GM18517 (cell line): ENCODE measurements around the gene DIP2C.
"Not testable (repeated sequence)": the region's sequence is repeated elsewhere in the genome, so short reads cannot be mapped to it uniquely, and the experiment has no call there.

Source experiments
- ATAC-seq: cut with Tn5 transposase; IDR thresholded peaks from one replicate; pipeline ENCODE4 v1.9.1; 2021; ENCODE audit warnings: mild to moderate bottlenecking, moderate library complexity; ENCODE audit not compliant: unreplicated experiment

Gene DIP2C

DNA sequence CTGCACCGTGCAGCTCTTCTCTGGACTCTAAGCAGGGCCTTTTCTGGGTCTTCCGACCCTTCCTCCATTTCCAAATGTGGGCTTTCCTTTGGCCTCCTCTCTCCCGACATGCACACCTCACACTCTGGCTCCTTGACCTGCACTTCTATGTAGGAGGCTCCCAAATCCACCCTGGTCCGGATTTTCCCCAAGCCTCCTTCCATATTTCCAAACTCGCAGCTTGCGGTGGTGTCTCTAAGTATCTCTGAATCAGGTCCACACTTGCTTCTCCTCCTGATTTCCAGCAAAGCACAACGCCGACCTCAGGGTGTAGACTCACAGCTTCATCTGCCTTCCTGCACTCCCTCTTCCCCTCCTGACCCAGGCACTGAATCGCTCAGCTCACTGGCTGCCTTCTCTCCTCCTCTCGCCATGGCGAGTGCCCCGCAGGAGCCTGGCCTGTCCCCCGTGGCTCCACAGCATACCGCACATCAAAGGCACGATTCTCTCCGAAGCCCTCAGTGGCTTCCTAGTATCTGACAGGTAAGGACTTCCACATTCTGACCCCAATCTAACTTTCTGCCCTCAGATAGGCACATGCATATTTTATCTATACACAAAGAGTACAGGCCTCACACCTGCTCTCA, 27.8 kb downstream of the DIP2C start:
- no peak for ATAC-seq

- no peak for ATAC-seq
These were observed 28.4 kb downstream of the DIP2C start for GRCh38 chr10:660970-661596.

DNA sequence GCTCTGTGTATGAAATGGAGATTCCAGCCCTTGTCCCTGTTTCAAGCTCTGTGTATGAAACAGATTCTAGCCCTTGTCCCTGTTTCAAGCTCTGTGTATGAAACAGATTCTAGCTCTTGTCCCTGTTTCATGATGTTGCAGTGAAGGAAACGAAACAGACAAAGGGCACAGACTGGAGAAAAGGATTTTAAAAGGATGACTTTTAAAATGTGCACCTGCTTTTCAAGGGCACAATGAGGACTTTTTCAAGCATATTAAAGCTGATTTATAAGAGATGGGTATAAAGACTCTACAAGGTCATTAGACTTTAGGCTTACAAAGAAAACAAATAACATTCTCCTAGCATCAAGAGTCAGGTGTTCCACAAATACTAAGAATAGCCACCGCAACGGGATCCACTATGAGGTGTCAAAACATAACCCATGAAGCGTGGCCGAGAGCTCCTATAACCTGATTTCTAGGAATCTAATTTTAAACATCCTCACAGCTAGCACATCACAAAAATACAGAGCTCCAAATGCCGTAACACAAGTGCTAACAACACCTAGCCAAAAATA, 29.0 kb downstream of the DIP2C start:
- no peak for ATAC-seq

DNA sequence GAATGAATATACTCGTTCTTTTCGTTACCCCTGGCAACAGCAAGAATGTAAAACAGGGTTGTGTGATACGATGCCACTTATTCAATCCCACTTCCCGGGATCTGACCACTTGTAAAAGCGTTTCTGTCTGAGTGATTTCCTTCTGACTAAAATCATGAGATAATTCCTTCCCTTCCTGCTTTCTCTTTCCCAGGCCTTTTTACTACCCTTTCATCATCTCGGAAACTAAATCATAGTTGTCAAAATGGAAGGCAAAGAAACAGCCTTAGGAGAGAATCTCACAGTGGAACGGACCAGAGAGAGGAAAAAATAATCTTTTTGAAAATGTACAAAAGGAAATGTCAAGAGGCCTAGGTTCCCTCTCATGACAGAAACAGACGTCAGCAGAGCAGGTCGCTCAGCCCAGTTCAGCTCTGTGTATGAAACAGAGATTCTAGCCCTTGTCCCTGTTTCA, 29.8 kb downstream of the DIP2C start:
- ATAC-seq: no peak

- not testable (repeated sequence) for ATAC-seq
These were observed 31.6 kb downstream of the DIP2C start for GRCh38 chr10:657816-658350.

GRCh38 chr10:656883-657282, 32.6 kb downstream of the DIP2C start:
- ATAC-seq: no peak

DNA sequence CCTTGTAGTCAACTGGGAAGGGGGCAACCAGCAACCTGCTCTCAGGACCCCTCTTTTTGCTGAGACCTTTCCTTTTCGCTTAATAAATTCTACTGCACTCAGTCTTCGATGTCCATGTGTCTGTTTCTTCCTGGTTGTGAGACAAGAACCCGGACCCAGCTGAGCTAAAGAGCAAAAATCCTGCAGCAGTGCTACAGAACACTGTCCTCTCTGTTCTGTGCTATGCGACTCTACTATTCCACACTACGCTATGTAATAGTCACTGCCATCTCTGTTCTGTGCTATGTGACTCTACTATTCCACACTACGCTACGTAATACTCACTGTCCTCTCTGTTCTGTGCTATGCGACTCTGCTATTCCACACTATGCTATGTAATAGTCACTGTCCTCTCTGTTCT, 34.3 kb downstream of the DIP2C start:
- no peak for ATAC-seq

- no peak for ATAC-seq
These were observed 34.8 kb downstream of the DIP2C start for GRCh38 chr10:654647-654996.

DNA sequence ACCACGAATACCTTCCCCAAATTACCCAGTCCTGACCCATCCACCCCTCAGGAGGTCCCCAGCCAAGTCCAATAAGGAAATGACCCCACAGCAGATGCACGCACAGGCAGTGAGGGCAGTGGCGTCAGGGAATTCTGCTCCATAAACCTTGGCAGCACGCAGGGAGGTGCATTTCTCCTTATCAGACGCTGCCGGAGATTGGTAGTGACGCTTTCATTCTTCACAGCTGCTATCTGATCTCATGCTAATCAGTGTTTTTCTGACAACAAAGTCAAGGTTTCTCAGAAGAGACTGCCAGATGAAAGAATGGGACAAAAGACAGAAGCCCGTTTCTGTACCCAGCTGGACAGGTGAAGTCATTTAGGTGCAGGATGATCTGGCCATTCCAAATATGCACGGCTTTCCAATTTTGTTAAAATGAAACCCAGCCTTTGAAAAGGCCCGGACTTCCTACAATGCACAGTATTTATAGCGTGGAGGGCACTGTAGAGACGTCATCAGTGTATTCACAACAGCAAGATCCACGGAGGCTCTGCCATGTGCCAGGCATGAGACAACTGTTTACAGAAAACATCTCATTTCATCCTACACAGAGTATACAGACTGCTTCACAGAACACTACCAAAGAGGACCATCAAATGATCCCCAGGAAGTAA, 35.3 kb downstream of the DIP2C start:
- ATAC-seq: no peak

- ATAC-seq: not testable (repeated sequence)
These were observed 36.5 kb downstream of the DIP2C start for GRCh38 chr10:652832-653459.

GRCh38 chr10:652233-652632, 37.2 kb downstream of the DIP2C start:
- no peak for ATAC-seq

DNA sequence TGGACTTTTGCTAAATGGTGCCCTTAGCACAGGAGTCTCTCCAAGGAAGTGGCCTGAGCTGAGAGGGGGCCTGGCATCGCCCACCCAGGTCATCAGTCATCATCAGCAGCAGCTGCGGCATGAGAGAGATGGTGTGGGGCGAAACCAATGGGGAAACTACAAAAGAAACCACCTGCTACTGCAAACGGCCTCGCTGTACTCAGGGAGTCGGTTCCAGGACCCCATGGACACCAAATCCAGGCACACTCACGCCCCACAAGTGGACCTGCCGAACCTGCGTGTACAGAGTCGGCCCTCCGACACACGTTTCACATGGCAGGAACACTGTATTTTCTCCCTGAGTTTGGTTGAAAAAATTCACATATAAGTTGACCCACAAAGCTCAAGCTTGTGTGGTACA, 37.8 kb downstream of the DIP2C start:
- no peak for ATAC-seq

DNA sequence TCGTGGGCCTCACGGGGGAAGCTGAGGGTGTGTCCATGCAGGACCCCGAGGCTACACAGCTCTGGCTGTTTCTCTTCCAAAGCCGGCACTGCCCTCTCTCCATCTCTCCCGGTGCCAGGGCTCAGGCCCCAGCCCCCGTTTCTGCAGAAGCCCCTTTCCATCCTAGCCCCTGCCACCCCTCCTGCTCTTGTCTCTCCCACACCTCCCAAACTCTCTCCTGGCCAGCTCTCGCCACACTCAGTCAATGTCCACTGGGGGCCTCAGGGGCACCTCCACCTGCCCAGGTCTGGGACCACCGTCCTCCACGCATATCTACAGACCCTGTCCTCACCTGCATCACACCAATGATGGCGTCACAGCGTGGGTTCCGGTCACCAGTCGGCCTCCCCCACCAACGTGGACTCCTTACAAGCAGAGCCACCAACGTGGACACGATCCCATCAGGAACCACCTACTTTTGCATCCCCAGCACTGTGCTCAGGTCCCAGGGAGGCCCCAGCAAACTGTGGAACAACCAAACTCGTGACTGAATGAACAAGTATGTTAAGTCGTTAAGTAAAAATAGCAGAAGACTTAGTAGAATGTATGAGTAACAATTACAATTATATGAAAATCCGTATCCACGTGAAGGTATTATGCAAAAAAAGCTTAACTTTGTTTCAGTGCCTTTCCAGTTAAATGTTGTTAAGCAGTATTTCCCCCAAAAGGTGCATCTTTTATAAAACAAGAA, 38.4 kb downstream of the DIP2C start:
- ATAC-seq: no peak

GRCh38 chr10:650441-650851, 39.0 kb downstream of the DIP2C start:
- no peak for ATAC-seq

DNA sequence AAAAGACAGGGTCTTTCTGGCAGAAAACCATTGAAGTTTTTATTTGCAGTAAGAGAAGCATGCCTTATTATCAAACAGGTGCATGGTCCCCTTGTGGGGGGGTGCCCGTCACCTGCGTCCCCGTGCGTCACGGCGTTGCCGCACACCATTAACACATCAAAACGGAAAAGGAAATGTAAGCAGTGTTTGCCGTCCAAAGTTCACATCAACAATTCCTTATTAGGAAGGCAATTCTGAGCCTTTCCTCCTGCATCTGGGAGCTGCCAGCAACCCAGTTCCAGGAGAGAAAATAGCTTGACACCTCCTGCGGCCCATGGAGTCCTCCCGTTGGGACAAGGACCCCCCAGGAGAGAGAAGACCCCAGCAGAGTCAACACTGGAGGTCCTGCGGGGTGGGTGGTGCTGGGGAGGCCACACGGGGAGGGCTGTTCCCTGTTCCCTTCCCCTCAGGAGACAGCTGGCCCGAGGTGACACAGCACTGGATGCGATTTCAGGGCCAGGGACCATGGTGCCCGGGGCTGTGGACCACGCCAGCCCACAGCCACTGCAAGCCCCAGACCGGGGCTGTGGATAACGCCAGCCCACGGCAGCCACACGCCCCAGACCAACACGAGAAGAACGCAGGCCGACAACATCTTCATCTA, 39.5 kb downstream of the DIP2C start:
- no peak for ATAC-seq

- no peak for ATAC-seq
These were observed 40.0 kb downstream of the DIP2C start for GRCh38 chr10:649445-649797.

DNA sequence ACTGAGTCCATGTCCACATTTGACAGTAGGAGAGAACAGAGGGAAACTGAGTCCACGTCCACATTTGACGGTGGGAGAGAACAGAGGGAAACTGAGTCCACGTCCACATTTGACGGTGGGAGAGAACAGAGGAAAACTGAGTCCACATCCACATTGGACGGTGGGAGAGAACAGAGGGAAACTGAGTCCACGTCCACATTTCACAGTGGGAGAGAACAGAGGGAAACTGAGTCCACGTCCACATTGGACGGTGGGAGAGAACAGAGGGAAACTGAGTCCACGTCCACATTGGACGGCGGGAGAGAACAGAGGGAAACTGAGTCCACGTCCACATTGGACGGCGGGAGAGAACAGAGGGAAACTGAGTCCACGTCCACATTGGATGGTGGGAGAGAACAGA, 42.4 kb downstream of the DIP2C start:
- not testable (repeated sequence) for ATAC-seq

GRCh38 chr10:646118-646524, 43.3 kb downstream of the DIP2C start:
- no peak for ATAC-seq

GRCh38 chr10:644943-645334, 44.5 kb downstream of the DIP2C start:
- ATAC-seq: no peak
